ENCODE measurements around the gene CYP27A1.
"Not testable (repeated sequence)": the region's sequence is repeated elsewhere in the genome, so short reads cannot be mapped to it uniquely, and the experiment has no call there.

Gene CYP27A1

GRCh38 chr2:218781691-218782527 is at the start of gene CYP27A1:
Gene CYP27A1, plus strand, starts transcription at chr2:218782147. Its CDS starts 36 bp downstream, at chr2:218782183.
- DNase-seq = no peak

GRCh38 chr2:218732761-218733158 is 49.2 kb upstream of the CYP27A1 start:
- DNase-seq = no peak

- peak in 1 of 2 experiments; percentile 26 for DNase-seq
These were observed 48.6 kb upstream of the CYP27A1 start for GRCh38 chr2:218733171-218734021.

- DNase-seq = no peak
These were observed 47.6 kb upstream of the CYP27A1 start for GRCh38 chr2:218734190-218734975.

- DNase-seq = no peak
These were observed 45.4 kb upstream of the CYP27A1 start for GRCh38 chr2:218736531-218736930.

- DNase-seq = no peak
These were observed 38.9 kb upstream of the CYP27A1 start for GRCh38 chr2:218743068-218743467.

GRCh38 chr2:218744615-218745014 is 37.3 kb upstream of the CYP27A1 start:
- DNase-seq = no peak

- DNase-seq = no peak
These were observed 36.8 kb upstream of the CYP27A1 start for GRCh38 chr2:218745160-218745558.

- DNase-seq = no peak
These were observed 36.1 kb upstream of the CYP27A1 start for GRCh38 chr2:218745559-218746469.

GRCh38 chr2:218746470-218746795 is 35.5 kb upstream of the CYP27A1 start:
- DNase-seq = no peak

- no peak for DNase-seq
These were observed 35.0 kb upstream of the CYP27A1 start for GRCh38 chr2:218746960-218747359.

- DNase-seq = no peak
These were observed 33.1 kb upstream of the CYP27A1 start for GRCh38 chr2:218748741-218749441.

GRCh38 chr2:218754201-218754600 is 27.7 kb upstream of the CYP27A1 start:
- DNase-seq = no peak

- DNase-seq = no peak
These were observed 27.2 kb upstream of the CYP27A1 start for GRCh38 chr2:218754781-218755180.

- DNase-seq = no peak
These were observed 26.8 kb upstream of the CYP27A1 start for GRCh38 chr2:218755198-218755566.

- no peak for DNase-seq
These were observed 26.2 kb upstream of the CYP27A1 start for GRCh38 chr2:218755567-218756404.

- DNase-seq = no peak
These were observed 25.2 kb upstream of the CYP27A1 start for GRCh38 chr2:218756599-218757377.

GRCh38 chr2:218761795-218762194 is 20.2 kb upstream of the CYP27A1 start:
- DNase-seq = no peak

- not testable (repeated sequence) for DNase-seq
These were observed 9.2 kb upstream of the CYP27A1 start for GRCh38 chr2:218772759-218773158.

- no peak for DNase-seq
These were observed 8.1 kb upstream of the CYP27A1 start for GRCh38 chr2:218773881-218774280.
